GM18520 (cell line): ENCODE results near the gene UPK2.
A peak's percentile ranks its signal among the peaks of the same experiment; 100 is the strongest.
"Not testable (repeated sequence)": the region's sequence is repeated elsewhere in the genome, so short reads cannot be mapped to it uniquely, and the experiment has no call there.

Experiments used
- ATAC-seq: cut with Tn5 transposase; IDR thresholded peaks from one replicate; pipeline ENCODE4 v1.9.1; 2021; ENCODE audit not compliant: unreplicated experiment

UPK2 gene

GRCh38 chr11:118984825-118985224 lies 28.7 kb downstream of the UPK2 start:
- ATAC-seq, result no peak

- ATAC-seq, result no peak
Observed at GRCh38 chr11:118988280-118988679, 32.2 kb downstream of the UPK2 start.

- not testable (repeated sequence) for ATAC-seq
Observed at GRCh38 chr11:118991486-118992038, 35.5 kb downstream of the UPK2 start.

- no peak for ATAC-seq
Observed at GRCh38 chr11:118996926-118997626, 41.0 kb downstream of the UPK2 start.

GRCh38 chr11:118997627-118998387 lies 41.7 kb downstream of the UPK2 start, which contains the start of gene CENATAC:
TSS of gene CENATAC (plus strand) at chr11:118998138. CDS start at chr11:118998198, 60 bp downstream.
- ATAC-seq, result peak; percentile 80

GRCh38 chr11:118998388-118998717 lies 42.3 kb downstream of the UPK2 start:
- peak; percentile 3 for ATAC-seq

GRCh38 chr11:118998822-118999221 lies 42.7 kb downstream of the UPK2 start:
- ATAC-seq, result no peak

GRCh38 chr11:119000906-119001305 lies 44.8 kb downstream of the UPK2 start:
- no peak for ATAC-seq

- ATAC-seq, result no peak
Observed at GRCh38 chr11:119006656-119007055, 50.6 kb downstream of the UPK2 start.
